ENCODE data around the gene SEPHS2.
A peak's percentile ranks its signal among the peaks of the same experiment; 100 is the strongest.
"Not testable (repeated sequence)": the region's sequence is repeated elsewhere in the genome, so short reads cannot be mapped to it uniquely, and the experiment has no call there.

The SEPHS2 gene

GRCh38 chr16:30488764-30489605 lies 43.3 kb upstream of the SEPHS2 start:
- no peaks in the 10 kb centered on the region for H3K36me3 ChIP-seq (ENCODE audit: insufficient read depth, insufficient read length, low read length)
- peak overlapping the region; percentile 1 for H3K9ac ChIP-seq (ENCODE audit: insufficient read length, low read depth)
- no peak overlapping the region for H3K4me3 ChIP-seq (ENCODE audit: insufficient read length, low read depth)
- TF ChIP-seq YY1 (IDR thresholded peaks at IDR 0.05; ENCODE audit: insufficient read depth, insufficient read length) (no peak), ZNF274 (IDR thresholded peaks at IDR 0.05; ENCODE audit: low read depth, low read length) (no peak), SUZ12 (IDR thresholded peaks at IDR 0.05; ENCODE audit: extremely low read depth, insufficient read depth, insufficient read length) (no peak)
- H3K4me1 ChIP-seq (ENCODE audit: insufficient read depth, insufficient read length): peaks cover 5% of the 10 kb centered on the region
- no peak for DNase-seq (ENCODE audit: low read depth, low spot score)
- H3K27me3 ChIP-seq (ENCODE audit: insufficient read depth, insufficient read length): no peaks in the 10 kb centered on the region
- no peaks in the 10 kb centered on the region for H3K9me3 ChIP-seq (ENCODE audit: insufficient read depth, low read length)

- Histone ChIP-seq H3K36me3 (ENCODE audit: insufficient read depth, insufficient read length, low read length) (no peaks in the 10 kb centered on the region), H3K27me3 (ENCODE audit: insufficient read depth, insufficient read length) (no peaks in the 10 kb centered on the region), H3K9me3 (ENCODE audit: insufficient read depth, low read length) (no peaks in the 10 kb centered on the region), H3K4me1 (ENCODE audit: insufficient read depth, insufficient read length) (peaks cover 5% of the 10 kb centered on the region), H3K4me3 (ENCODE audit: insufficient read length, low read depth) (no peak overlapping the region), H3K9ac (ENCODE audit: insufficient read length, low read depth) (peak overlapping the region; percentile 26)
- DNase-seq (ENCODE audit: low read depth, low spot score): no peak
- TF ChIP-seq SUZ12 (IDR thresholded peaks at IDR 0.05; ENCODE audit: extremely low read depth, insufficient read depth, insufficient read length) (no peak), YY1 (IDR thresholded peaks at IDR 0.05; ENCODE audit: insufficient read depth, insufficient read length) (no peak), ZNF274 (IDR thresholded peaks at IDR 0.05; ENCODE audit: low read depth, low read length) (no peak)
Observed at GRCh38 chr16:30485818-30486436, 40.3 kb upstream of the SEPHS2 start.

- TF ChIP-seq YY1 (IDR thresholded peaks at IDR 0.05; ENCODE audit: insufficient read depth, insufficient read length): no peak
- TF ChIP-seq SUZ12 (IDR thresholded peaks at IDR 0.05; ENCODE audit: extremely low read depth, insufficient read depth, insufficient read length): no peak
- no peak for TF ChIP-seq ZNF274 (IDR thresholded peaks at IDR 0.05; ENCODE audit: low read depth, low read length)
- Histone ChIP-seq H3K4me1 (ENCODE audit: insufficient read depth, insufficient read length) (peaks cover 5% of the 10 kb centered on the region), H3K9ac (ENCODE audit: insufficient read length, low read depth) (no peak overlapping the region), H3K9me3 (ENCODE audit: insufficient read depth, low read length) (no peaks in the 10 kb centered on the region), H3K27me3 (ENCODE audit: insufficient read depth, insufficient read length) (no peaks in the 10 kb centered on the region), H3K4me3 (ENCODE audit: insufficient read length, low read depth) (no peak overlapping the region), H3K36me3 (ENCODE audit: insufficient read depth, insufficient read length, low read length) (no peaks in the 10 kb centered on the region)
- DNase-seq (ENCODE audit: low read depth, low spot score): no peak
Observed at GRCh38 chr16:30484887-30485286, 39.2 kb upstream of the SEPHS2 start.

GRCh38 chr16:30482366-30482765 lies 36.7 kb upstream of the SEPHS2 start:
- TF ChIP-seq ZNF274 (IDR thresholded peaks at IDR 0.05; ENCODE audit: low read depth, low read length) (no peak), YY1 (IDR thresholded peaks at IDR 0.05; ENCODE audit: insufficient read depth, insufficient read length) (no peak), SUZ12 (IDR thresholded peaks at IDR 0.05; ENCODE audit: extremely low read depth, insufficient read depth, insufficient read length) (no peak)
- H3K27me3 ChIP-seq (ENCODE audit: insufficient read depth, insufficient read length): peaks cover 5% of the 10 kb centered on the region
- H3K4me3 ChIP-seq (ENCODE audit: insufficient read length, low read depth): no peak overlapping the region
- no peaks in the 10 kb centered on the region for H3K9me3 ChIP-seq (ENCODE audit: insufficient read depth, low read length)
- DNase-seq (ENCODE audit: low read depth, low spot score): no peak
- H3K9ac ChIP-seq (ENCODE audit: insufficient read length, low read depth): no peak overlapping the region
- H3K4me1 ChIP-seq (ENCODE audit: insufficient read depth, insufficient read length): no peaks in the 10 kb centered on the region
- H3K36me3 ChIP-seq (ENCODE audit: insufficient read depth, insufficient read length, low read length): no peaks in the 10 kb centered on the region

- H3K9ac ChIP-seq (ENCODE audit: insufficient read length, low read depth): no peak overlapping the region
- no peak overlapping the region for H3K4me3 ChIP-seq (ENCODE audit: insufficient read length, low read depth)
- H3K9me3 ChIP-seq (ENCODE audit: insufficient read depth, low read length): no peaks in the 10 kb centered on the region
- TF ChIP-seq SUZ12 (IDR thresholded peaks at IDR 0.05; ENCODE audit: extremely low read depth, insufficient read depth, insufficient read length): no peak
- TF ChIP-seq ZNF274 (IDR thresholded peaks at IDR 0.05; ENCODE audit: low read depth, low read length): no peak
- no peak for TF ChIP-seq YY1 (IDR thresholded peaks at IDR 0.05; ENCODE audit: insufficient read depth, insufficient read length)
- peaks cover 5% of the 10 kb centered on the region for H3K27me3 ChIP-seq (ENCODE audit: insufficient read depth, insufficient read length)
- no peak for DNase-seq (ENCODE audit: low read depth, low spot score)
- H3K36me3 ChIP-seq (ENCODE audit: insufficient read depth, insufficient read length, low read length): no peaks in the 10 kb centered on the region
- H3K4me1 ChIP-seq (ENCODE audit: insufficient read depth, insufficient read length): no peaks in the 10 kb centered on the region
Observed at GRCh38 chr16:30481381-30481780, 35.7 kb upstream of the SEPHS2 start.

- H3K9me3 ChIP-seq (ENCODE audit: insufficient read depth, low read length): no peaks in the 10 kb centered on the region
- DNase-seq (ENCODE audit: low read depth, low spot score): no peak
- no peak overlapping the region for H3K4me3 ChIP-seq (ENCODE audit: insufficient read length, low read depth)
- H3K4me1 ChIP-seq (ENCODE audit: insufficient read depth, insufficient read length): no peaks in the 10 kb centered on the region
- H3K27me3 ChIP-seq (ENCODE audit: insufficient read depth, insufficient read length): peaks cover 5% of the 10 kb centered on the region
- no peak overlapping the region for H3K9ac ChIP-seq (ENCODE audit: insufficient read length, low read depth)
- H3K36me3 ChIP-seq (ENCODE audit: insufficient read depth, insufficient read length, low read length): no peaks in the 10 kb centered on the region
- TF ChIP-seq SUZ12 (IDR thresholded peaks at IDR 0.05; ENCODE audit: extremely low read depth, insufficient read depth, insufficient read length): no peak
- no peak for TF ChIP-seq ZNF274 (IDR thresholded peaks at IDR 0.05; ENCODE audit: low read depth, low read length)
- no peak for TF ChIP-seq YY1 (IDR thresholded peaks at IDR 0.05; ENCODE audit: insufficient read depth, insufficient read length)
Observed at GRCh38 chr16:30478766-30479478, 33.2 kb upstream of the SEPHS2 start.

- H3K4me3 ChIP-seq (ENCODE audit: insufficient read length, low read depth); H3K27me3 ChIP-seq (ENCODE audit: insufficient read depth, insufficient read length); H3K4me1 ChIP-seq (ENCODE audit: insufficient read depth, insufficient read length); H3K9ac ChIP-seq (ENCODE audit: insufficient read length, low read depth); H3K9me3 ChIP-seq (ENCODE audit: insufficient read depth, low read length); H3K36me3 ChIP-seq (ENCODE audit: insufficient read depth, insufficient read length, low read length); DNase-seq (ENCODE audit: low read depth, low spot score): not testable (repeated sequence)
Observed at GRCh38 chr16:30477773-30478172, 32.1 kb upstream of the SEPHS2 start.

Data from NT2/D1 (cell line).